ENCODE measurements around the gene ADAM10. TPM values are rescaled to one million over a fixed set of nuclear protein-coding genes. Genes with fewer than 3 reads are reported as not detected.
A peak's percentile ranks its signal among the peaks of the same experiment; 100 is the strongest.

The ADAM10 gene
- total RNA-seq, 1 experiment from 2014 or later, result 117 TPM

DNA sequence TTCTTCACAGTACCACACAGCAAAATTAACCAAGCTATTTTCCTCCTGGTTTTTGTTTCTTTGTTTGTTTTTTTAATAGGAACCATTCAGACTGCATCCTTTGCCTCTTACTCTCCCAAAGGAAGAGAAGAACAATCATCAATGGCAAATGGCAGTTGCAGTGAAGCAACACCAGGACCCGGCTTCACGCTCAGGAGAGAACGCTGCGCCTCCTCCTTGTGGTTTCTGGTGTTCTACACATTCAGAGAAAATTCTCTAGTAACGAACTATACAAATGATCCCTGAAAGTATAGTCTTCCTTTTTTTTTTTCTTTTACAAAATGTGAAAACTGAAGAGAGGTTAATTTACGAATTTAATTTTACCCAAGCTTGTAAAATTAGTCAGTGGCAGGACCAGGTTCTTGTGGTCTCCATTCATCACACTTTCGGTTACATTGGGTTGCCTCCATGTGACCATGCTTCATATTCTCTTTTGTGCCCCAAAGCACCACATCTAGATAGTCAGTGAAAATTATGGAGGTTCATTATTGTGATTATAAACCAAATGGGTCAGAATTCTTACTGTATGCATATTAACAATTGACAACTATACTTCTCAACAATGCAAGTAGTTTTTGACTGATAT lies 11.0 kb upstream of the ADAM10 start:
- in situ Hi-C loops (cut with HindIII; ENCODE audit: low sequenced_read_pairs), result no loop called here
- DNase-seq (ENCODE audit: low spot score), result no peak

- in situ Hi-C loops (cut with HindIII; ENCODE audit: low sequenced_read_pairs), result no loop called here
- peak; percentile 60 for DNase-seq (ENCODE audit: low spot score)
Measured at GRCh38 chr15:58758141-58758540, 8.6 kb upstream of the ADAM10 start.

DNA sequence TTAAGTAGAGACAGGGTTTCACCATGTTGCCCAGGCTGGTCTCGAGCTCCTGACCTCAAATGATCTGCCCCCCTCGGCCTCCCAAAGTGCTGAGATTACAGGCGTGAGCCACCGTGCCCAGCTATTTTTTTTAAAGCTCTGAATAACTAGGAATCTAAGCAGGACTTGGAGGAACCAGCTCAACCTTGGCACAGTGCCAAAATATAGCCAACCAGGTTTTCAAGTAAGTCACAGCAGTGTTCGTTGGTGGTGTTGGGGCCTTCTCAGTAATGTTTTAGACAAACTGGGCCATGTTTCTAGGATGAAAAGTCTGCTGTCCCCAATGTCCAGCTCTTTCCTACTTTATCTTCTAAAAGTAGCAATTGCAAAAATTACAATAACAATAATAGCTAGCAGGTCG lies 6.4 kb upstream of the ADAM10 start:
- DNase-seq (ENCODE audit: low spot score), result peak; percentile 70
- in situ Hi-C loops (cut with HindIII; ENCODE audit: low sequenced_read_pairs), result no loop called here

GRCh38 chr15:58755350-58755749 lies 5.8 kb upstream of the ADAM10 start:
- in situ Hi-C loops (cut with HindIII; ENCODE audit: low sequenced_read_pairs), result no loop called here
- no peak for DNase-seq (ENCODE audit: low spot score)

DNA sequence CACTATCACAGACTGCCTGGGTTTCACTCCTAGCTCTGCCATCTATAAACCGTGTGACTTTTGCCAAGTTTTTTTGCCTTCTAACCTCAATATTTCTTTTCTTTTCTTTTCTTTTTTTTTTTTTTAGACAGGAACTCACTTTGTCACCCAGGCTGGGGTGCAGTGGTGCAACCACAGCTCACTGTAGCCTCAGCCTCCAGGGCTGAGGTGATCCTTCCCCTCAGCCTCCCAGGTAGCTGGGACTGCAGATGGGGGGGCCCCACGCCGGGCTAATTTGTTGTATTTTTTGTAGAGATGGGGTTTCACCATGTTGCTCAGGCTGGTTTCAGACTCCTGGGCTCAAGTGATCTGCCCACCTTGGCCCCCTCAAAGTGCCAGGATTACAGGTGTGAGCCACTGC lies 3.2 kb upstream of the ADAM10 start:
- in situ Hi-C loops (cut with HindIII; ENCODE audit: low sequenced_read_pairs), result no loop called here
- no peak for DNase-seq (ENCODE audit: low spot score)

DNA sequence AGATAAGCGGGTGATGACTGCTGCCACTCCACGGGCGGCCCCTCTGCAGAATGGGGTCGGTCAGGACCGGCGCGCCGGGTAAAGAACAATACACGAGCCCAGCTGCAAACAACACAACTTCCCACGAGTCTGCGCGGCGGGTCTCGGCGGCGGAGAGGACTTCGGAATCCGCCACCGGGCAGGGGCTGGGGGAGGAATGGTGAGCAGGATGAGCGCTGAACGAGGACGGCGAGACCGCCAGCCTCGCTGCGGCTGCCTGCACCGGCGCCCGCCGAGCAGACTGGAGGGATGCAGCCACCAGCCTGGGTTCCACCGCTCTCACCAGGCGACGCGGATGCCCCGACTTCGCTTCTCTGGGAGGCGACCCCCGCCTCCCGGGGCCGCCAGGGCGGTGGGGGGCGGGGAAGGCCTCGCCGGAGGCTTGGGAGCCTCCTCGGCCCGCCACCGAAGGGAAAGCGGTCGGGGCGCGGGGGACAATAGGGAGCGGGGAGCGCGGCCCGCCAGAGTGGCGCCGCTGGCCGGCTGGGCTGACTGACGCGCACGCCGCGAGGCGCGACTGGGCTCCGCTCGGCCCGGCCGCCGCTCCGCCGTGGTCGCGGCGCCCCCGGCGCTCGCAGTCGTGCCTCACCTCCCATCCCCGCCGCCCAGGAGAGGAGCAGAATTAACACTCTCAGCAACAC lies 515 bp downstream of the ADAM10 start:
- in situ Hi-C loops (cut with HindIII; ENCODE audit: low sequenced_read_pairs), result no loop called here
- DNase-seq (ENCODE audit: low spot score), result no peak

DNA sequence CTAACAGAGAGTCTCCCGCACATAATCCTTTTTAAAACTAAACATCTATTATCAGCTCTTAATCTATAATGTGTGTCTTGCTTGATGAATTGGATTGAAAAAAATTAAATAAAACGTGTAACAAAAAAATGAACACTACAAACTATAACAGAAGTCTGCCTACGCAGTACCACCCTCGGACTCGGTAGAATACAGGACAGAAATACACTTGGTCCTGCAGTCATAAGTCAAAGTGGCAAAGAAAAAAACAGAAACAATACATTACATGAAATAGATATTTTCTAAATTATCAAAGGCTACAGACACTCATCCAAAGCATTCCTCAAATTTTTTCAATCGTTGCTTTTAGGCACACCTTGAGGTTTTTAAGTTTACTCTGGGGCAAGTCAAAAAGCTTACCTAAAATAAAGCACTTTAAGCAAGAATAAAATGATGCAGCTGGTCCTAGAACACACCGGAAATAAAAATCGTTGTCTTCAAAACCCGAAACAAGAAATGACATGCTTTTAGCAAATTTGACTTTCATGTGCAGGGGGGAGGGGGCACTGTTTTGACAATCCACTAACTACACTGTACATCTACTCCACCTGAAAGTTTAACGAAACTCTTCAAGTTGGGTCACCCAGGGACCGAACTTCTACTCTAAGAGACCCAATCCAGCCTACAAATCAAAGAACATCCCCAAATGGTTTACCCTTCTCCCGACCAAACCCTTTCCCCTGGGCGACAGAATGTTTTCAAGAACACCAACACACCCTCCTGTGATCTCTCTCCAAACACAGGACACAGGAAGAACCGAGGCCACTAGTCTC lies 1.3 kb downstream of the ADAM10 start:
- no peak for DNase-seq (ENCODE audit: low spot score)
- in situ Hi-C loops (cut with HindIII; ENCODE audit: low sequenced_read_pairs), result no loop called here

- in situ Hi-C loops (cut with HindIII; ENCODE audit: low sequenced_read_pairs), result no loop called here
- DNase-seq (ENCODE audit: low spot score), result no peak
Measured at GRCh38 chr15:58746174-58746573, 3.3 kb downstream of the ADAM10 start.

DNA sequence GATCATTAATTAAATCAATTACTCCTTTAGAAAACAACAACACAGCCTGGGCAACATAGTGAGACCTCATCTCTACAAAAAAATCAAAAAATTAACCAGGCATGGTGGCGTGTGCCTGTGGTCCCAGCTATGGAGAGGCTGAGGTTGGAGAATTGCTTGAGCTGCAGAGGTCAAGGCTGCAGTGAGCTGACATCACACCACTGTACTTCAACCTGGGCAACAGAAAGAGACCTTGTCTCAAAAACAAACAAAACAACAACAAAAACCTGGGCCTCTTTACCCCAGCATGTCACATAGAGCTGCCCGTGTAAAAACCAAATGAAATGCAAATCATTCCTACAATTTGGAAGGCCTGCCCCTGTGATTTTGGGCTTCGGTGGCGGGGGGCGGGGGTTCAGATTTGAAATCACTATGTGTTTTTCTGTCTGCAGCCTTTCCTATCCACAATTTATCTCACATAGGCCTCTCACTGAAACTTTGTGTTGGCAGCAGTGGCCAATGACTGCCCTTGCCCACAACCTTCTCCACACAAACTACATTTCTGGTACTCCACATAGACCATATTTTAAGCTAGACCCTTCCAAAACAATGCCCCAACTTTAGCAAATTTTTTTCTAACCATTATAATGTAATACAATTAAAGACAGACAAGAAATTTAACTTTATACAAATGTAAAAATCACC lies 6.5 kb downstream of the ADAM10 start:
- in situ Hi-C loops (cut with HindIII; ENCODE audit: low sequenced_read_pairs), result no loop called here
- no peak for DNase-seq (ENCODE audit: low spot score)

DNA sequence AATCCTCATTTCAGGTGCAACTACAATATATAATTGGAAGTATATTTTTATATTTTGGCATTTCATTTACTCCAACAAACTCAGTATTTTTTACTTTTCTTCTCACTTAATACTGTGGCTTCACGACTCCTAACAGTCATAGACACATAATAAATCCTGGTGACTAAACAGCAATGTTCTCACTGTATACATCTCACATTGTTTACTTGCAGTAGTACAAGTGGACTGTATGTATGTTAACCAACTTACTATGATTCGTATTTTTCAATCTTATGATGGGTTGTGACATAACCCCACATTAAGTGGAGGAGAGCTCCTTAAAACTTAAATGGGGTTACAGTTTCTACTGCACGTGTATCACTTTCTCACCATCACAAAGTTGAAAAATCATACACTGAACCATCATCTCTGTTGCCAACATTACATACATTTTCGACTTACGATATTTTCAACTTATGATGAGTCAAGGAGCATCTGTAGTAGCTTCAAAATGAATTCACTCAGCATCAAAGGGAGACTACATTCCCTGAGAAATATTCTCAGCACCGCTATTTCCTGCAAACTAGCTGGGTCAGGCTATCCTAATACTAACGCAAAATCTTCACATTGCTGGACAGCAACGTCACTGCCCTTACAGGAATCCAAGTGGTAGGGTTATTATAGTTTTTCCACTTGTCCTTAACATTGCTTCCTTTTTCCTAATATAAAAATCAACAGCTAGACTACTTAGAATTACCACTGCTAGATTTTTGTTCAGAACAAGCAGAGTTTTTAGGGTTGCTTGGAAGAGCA lies 7.3 kb downstream of the ADAM10 start:
- no peak for DNase-seq (ENCODE audit: low spot score)
- in situ Hi-C loops (cut with HindIII; ENCODE audit: low sequenced_read_pairs), result no loop called here

- in situ Hi-C loops (cut with HindIII; ENCODE audit: low sequenced_read_pairs), result no loop called here
- DNase-seq (ENCODE audit: low spot score), result no peak
Measured at GRCh38 chr15:58741032-58741431, 8.5 kb downstream of the ADAM10 start.

DNA sequence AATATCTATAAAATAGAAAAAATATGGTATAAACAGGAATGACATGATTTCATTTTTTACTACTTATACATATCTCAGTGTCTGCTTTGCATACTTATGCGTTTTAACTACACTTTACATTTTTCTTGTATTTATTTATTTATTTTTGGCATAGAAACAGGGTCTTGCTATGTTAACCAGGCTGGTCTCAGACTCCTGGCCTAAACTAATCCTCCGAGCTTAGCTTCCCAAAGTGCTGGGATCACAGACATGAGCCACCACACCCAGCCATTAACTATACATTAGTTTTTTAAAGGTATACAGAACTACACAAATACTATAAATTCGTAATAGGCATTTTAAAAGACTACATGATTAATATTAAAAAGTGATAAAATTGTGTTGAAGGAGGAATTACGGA lies 9.1 kb downstream of the ADAM10 start:
- in situ Hi-C loops (cut with HindIII; ENCODE audit: low sequenced_read_pairs), result no loop called here
- no peak for DNase-seq (ENCODE audit: low spot score)

DNA sequence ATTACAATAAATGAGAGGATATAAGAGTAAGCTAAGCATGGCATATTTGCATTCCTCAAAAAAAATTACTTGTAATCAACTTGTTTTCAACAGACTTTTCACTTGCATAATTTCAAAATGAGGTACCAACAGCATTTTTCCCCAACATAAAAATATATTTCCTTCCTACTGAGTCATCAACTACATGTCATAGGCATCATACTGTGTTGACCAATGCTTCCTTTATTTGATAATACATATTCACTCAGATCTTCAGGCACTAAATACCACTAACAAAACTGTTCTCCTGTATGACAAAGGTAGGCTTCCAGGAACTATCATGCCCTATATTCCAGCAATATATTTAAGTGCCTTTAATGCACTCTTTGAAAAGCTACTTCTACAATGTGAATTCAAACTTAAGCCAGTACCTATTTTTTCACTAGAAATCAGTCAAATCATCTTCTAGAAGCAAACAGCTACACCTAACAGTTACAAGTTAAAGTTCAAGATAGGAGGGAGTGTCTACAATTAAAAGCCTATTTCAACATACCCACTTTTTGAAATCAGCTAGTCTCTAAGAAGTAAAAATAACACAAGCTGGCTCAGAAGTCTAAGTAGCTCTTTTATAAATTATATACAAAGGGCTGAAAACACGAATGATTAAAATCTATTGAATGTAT lies 11.3 kb downstream of the ADAM10 start:
- no peak for DNase-seq (ENCODE audit: low spot score)
- in situ Hi-C loops (cut with HindIII; ENCODE audit: low sequenced_read_pairs), result no loop called here

DNA sequence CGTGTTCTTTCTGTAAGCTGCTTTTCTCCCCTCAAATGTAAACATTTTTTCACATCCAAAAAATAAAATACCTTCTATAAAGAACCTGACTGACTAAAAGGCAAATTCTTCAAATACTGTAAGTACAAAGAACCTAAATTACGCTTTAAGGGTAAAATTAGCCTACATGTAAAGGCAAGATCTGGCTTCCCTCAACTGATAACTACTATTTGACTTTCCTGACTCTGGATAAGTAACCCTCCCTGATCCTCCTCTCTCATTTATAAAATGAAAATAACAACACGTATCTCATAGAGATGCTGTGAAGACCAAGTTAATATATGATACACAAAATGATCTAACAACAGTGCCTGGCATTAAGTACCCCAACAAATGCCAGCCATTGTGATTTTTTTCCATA lies 12.2 kb downstream of the ADAM10 start:
- in situ Hi-C loops (cut with HindIII; ENCODE audit: low sequenced_read_pairs), result no loop called here
- no peak for DNase-seq (ENCODE audit: low spot score)

- in situ Hi-C loops (cut with HindIII; ENCODE audit: low sequenced_read_pairs), result no loop called here
- DNase-seq (ENCODE audit: low spot score), result no peak
Measured at GRCh38 chr15:58736018-58736643, 13.4 kb downstream of the ADAM10 start.

DNA sequence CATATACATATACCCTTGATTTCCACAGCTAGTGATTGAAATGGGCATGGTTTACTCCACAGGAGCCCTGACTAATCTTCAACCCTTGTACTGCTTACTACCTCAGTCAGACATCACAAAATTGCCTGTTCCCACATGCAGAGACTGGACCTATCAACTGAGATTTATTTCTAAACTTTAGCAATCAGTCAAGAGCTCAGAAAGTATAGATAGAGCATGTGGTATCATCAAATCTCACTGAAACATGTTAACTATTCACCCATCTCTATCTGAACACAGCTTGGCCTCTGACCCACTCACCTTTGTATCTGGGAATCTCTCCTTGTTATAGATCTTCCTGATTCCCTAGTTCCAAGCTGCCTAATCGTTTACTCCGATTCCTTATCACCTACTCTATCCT lies 14.6 kb downstream of the ADAM10 start:
- DNase-seq (ENCODE audit: low spot score), result no peak
- in situ Hi-C loops (cut with HindIII; ENCODE audit: low sequenced_read_pairs), result no loop called here

DNA sequence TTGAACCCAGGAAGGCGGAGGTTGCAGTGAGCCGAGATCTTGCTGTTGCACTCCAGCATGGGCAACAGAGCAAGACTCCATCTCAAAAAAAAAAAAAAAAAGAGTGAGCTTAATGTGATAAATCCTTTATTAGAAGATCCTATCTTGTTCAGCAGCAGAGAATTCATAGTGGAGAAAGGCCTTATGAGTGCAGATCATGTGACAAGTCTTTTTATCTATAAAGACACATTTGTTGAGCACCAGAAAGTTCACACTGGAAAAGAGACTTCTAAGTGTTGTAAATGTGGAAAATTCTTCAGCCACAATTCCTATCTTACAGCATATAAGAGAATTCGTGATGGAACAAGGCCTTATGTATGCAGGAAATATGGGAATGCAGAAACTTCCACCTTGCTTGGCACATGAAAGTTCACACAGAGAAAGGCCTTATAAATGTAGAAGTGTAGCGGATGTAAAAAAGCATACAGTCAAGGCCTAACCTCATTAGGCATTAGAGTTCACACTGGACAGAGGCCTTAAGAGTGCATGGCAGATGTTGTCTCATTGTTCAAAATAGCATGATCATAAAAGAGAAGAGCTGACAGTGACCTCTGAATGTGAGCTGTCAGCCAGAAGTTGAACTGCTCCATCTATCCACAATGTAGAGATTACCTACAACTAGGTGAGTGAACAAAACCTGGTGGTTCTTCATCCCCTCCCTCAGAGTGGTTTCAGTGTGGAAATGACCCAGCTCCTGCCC lies 16.7 kb downstream of the ADAM10 start:
- in situ Hi-C loops (cut with HindIII; ENCODE audit: low sequenced_read_pairs), result no loop called here
- DNase-seq (ENCODE audit: low spot score), result no peak
